AG09309 (cell line): Measurements from ENCODE around the gene ECM2.

Experiments used
- DNase-seq: peaks from one replicate; pipeline ENCODE4 v3.0.0-alpha.2; 2010; ENCODE audit warnings: low read depth
- H3K4me3 ChIP-seq: 2 replicates; pipeline ENCODE4 v1.5.1; 2011; ENCODE audit warnings: mild to moderate bottlenecking, low read depth, low read length, moderate library complexity; ENCODE audit not compliant: control insufficient read depth
- CTCF ChIP-seq: IDR thresholded peaks from 2 replicates; pipeline ENCODE4 v1.5.1; 2011; ENCODE audit warnings: mild to moderate bottlenecking, low read depth, low read length, inconsistent platforms; ENCODE audit not compliant: insufficient read depth, control insufficient read depth; ENCODE audit errors: missing control alignments

The ECM2 gene

GRCh38 chr9:92493749-92494387 is 41.9 kb downstream of the ECM2 start:
- no peak for TF ChIP-seq CTCF
- DNase-seq = no peak

GRCh38 chr9:92492781-92493401 is 42.9 kb downstream of the ECM2 start:
- no peak for TF ChIP-seq CTCF
- no peak for DNase-seq
- H3K4me3 ChIP-seq = no peak overlapping the region

More at GRCh38 chr9:92493749-92494387, 41.9 kb downstream of the ECM2 start:
- no peak overlapping the region for H3K4me3 ChIP-seq

GRCh38 chr9:92488681-92489550 is 46.9 kb downstream of the ECM2 start:
- DNase-seq = no peak

GRCh38 chr9:92486371-92486770 is 49.4 kb downstream of the ECM2 start:
- no peak for DNase-seq
- H3K4me3 ChIP-seq = no peak overlapping the region
- no peak for TF ChIP-seq CTCF

More at GRCh38 chr9:92488681-92489550, 46.9 kb downstream of the ECM2 start:
- no peak for TF ChIP-seq CTCF
- H3K4me3 ChIP-seq = no peak overlapping the region

- TF ChIP-seq CTCF = no peak
- no peak for DNase-seq
- no peak overlapping the region for H3K4me3 ChIP-seq
Observed at GRCh38 chr9:92484563-92484962, 51.2 kb downstream of the ECM2 start.

- DNase-seq = no peak
- no peak overlapping the region for H3K4me3 ChIP-seq
- TF ChIP-seq CTCF = no peak
Observed at GRCh38 chr9:92483627-92484545, 51.9 kb downstream of the ECM2 start.
